Activated T-helper 1 cell treated with Interleukin-2 at 50 U/mL for 16 hours (primary cell): Measurements from ENCODE around the gene PHACTR3.

Experiments used
- DNase-seq: peaks from one replicate; pipeline ENCODE4 v3.0.0-alpha.2; 2020; ENCODE audit warnings: low read depth

The PHACTR3 gene

GRCh38 chr20:59698598-59698997 is 94.3 kb downstream of the PHACTR3 start:
- no peak for DNase-seq

DNA sequence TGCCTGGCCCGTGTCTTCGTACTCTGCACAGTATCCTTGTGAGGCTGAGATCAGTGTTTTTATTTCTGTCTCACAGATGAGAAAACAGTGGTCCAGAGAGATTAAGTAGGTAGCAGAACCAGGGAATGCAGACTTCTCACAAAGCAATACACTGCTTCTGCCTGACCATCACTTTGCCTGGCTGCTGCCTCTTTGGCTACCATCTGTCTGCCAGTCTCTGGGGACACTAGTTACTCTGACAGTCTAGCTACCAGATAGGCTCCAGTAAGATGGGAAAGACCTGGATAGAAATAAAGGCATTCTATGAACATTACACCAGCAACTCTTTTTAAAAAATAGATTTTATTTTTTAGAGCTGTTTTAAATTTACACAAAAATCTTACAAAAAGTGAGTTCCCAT is 96.9 kb downstream of the PHACTR3 start:
- DNase-seq = no peak

DNA sequence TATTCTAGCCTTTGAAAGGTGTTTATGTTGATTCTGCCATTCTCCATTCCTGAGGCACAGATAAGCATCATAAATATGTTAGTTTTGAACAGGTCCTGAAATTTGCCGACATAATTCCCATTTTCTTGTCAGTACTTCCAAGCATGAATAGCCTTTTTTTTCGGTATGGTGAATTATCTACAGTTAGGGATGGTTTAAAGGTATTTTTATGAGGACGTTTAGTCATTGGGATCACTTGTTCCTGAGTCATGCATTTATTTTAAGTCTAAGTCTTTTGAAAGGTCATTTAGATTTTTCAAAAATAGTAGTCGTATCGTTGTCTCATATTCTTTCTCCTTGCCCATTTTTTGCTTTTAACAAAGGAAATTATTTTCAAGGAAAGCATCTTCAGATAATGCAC is 98.7 kb downstream of the PHACTR3 start:
- no peak for DNase-seq

GRCh38 chr20:59705651-59706399 is 101.5 kb downstream of the PHACTR3 start:
- no peak for DNase-seq

DNA sequence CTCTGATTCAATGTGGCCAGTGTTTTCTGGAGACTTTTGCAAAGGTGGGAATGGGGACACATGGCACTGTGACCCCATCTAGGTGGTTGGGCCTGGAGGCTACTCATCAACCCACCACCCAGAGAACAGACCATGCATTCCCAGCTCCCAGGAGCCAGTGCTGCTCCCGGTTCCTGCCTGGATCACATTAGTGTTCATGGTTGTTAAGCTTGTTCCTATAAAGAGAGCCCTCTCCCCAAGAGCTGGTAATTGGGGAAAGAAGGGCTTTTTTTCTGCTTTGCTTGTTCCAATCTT is 102.0 kb downstream of the PHACTR3 start:
- DNase-seq = no peak

- no peak for DNase-seq
Measured at GRCh38 chr20:59708326-59708725, 104.0 kb downstream of the PHACTR3 start.

DNA sequence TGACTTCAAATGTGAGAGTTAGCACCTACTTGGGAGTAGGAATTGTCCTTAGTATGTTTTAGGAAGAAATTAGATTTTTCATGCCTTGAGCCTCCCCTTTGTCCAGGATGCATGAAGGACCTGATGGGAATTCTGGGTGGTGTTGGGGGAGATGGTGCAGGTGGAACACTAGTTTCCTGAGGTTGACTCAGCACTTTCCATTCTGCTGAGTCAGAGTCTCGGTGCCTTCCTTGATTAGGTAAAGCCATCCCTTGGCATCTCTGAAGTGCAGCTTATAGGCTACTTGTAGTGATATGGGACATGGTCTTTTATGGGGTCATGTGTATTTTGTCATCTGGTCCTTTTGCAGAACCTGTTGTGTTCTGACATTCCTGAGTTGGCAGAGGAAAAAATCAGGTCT is 105.3 kb downstream of the PHACTR3 start:
- no peak for DNase-seq

- no peak for DNase-seq
Measured at GRCh38 chr20:59718071-59718470, 113.7 kb downstream of the PHACTR3 start.

- DNase-seq = no peak
Measured at GRCh38 chr20:59718751-59719150, 114.4 kb downstream of the PHACTR3 start.

DNA sequence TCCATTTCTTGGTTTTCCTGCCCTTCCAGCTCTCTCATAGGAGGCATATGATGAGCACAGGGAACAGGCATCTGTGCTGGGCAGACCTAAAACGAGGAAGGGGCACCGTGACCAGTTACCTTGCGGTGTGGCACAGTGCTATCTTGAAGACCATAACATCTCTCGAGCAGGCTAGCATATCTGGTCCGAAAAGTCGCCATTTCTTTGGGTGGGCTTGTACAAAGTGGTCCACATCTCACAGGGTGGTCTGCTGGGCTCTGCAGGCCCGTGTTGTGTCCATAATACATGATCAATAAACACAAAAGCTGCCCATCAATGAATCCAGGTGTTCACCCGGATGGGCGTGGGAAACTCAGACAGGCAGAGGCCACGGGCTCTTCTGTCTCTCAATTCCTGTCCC is 115.7 kb downstream of the PHACTR3 start:
- no peak for DNase-seq

- DNase-seq = no peak
Measured at GRCh38 chr20:59721386-59721785, 117.0 kb downstream of the PHACTR3 start.

GRCh38 chr20:59723108-59723500 is 118.8 kb downstream of the PHACTR3 start:
- DNase-seq = no peak

DNA sequence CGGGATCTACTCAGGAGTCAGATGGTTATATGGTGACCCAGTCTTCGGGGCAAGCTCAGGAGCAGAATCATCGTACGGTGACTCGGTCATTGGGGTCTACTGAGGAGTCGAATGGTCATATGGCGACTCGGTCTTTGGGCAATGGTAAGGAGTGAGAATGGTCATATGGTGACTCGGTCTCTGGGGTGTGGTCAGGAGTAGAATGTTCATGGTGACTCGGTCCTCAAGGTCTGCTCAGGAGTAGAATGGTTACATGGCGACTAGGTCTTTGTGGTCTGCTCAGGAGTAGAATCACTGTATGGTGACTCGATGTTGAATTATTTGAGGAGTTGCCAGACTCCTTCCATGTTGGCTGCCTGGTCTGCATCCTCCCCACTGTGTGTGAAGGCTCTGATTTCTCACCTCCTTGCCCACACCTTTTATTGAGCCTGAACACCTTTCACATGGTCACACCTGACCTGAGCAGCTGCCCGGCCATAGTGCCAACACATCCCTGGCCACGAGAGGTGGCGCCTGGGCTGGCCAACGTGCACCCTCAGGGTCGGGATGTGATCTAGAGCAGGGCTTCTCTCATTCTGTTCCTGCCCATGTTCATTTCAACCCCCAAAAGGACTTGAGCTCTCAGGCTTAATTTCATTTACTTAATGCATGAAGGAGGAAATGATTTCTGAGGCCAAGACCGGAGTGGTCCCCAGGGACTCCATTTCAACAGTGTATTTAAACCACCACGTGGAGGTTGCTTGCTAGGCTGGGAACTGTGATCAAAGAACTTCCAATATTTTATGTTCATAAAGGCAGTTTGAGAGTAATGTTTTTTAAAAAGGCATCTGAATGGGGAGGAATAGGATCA is 119.5 kb downstream of the PHACTR3 start:
- no peak for DNase-seq

GRCh38 chr20:59724457-59725366 is 120.4 kb downstream of the PHACTR3 start:
- no peak for DNase-seq

DNA sequence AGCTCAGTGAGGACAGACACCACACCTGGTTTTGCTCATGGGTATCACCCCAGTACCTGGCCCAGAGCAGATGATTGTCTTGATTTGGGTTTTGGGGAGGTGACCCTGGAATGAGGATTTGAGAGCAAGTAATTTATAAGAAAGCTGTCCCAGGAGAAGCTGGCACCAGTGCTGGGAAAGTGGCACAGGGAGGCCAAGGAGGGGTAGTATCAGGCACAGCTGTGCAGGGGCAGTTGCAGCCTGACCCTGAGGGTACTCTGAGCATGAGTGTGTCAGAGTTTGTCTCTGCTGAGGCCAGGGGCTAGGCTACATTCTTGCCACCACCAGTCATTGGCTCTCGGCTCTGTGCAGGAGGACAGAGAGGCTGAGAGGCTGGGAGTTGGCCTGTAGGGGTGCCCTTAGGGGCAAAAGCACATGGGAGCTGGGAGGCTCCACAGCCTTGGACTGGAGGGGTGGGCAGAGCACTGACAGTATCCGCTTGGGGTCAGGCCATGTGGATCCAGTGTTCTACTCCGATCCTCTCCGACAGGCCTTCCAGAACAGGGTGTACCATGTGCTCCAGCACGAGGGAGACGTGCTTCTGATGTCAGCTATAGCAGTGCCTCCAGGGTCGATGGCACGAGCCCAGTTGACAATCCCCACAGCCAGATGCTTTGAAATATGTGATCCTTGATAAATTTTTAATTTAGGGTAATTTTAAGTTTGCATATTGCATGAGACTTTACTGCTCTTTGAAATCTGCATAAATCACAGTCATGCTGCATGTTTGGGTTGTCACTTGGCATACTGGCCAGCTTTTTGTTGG is 121.3 kb downstream of the PHACTR3 start:
- DNase-seq = no peak

DNA sequence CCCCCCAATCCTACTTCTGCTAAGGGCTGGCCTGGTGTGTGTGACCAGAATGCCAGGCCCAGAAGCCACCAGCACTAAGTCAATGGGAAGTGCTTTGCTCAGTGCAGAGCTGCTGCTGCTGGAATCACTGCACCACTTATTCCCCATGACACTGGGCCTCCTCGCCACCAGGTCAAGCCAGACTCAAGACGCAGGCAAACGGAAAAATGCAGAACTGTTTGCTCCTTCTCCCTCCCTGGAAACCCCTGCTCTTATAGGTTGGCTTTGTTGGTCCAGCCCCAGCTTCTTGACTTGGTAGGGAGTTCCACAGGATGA is 121.9 kb downstream of the PHACTR3 start:
- DNase-seq = no peak

GRCh38 chr20:59728722-59729430 is 124.5 kb downstream of the PHACTR3 start:
- no peak for DNase-seq

DNA sequence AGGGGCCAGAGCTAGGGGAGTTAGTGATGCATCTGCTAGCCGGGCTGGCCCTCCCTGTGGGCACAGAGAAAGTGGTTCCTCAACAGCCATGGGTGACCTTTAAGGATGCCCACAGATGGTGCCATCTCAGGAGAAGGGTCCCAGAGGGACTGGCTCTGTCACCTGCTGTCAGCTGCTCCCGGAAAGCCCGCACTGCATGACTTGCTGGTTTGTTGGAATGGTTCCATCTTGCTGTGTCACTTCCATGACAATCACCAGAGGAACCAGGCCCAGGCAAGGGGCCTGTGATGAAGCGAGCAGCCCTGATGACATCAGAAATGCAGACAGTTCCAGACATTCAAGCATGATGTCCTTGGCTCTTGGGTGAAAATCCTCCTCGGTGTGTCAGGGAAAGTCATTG is 125.2 kb downstream of the PHACTR3 start:
- DNase-seq = no peak

- no peak for DNase-seq
Measured at GRCh38 chr20:59730722-59731121, 126.4 kb downstream of the PHACTR3 start.

GRCh38 chr20:59731376-59731775 is 127.0 kb downstream of the PHACTR3 start:
- no peak for DNase-seq

DNA sequence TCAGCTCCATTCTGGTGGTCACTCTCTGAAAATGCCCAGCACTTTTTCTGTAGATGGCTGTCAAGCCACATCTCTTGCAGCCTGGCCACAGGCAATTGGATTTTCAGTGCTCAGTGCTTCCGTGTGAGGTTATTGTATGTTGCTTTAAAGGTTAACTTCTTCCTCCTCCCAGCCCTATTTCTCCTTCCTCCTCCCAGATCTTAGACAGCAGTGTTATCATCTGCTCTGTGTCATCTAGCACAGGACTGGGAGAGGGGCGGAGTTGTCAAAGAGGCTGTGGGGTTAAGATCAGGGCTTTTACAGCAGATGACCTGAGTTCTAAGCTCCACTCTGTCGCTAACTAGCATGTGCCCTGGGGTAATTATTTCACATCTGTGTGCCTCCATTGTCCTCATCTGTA is 129.0 kb downstream of the PHACTR3 start:
- DNase-seq = no peak
